ENCODE results near the gene DSG1.
"Not testable (repeated sequence)": the region's sequence is repeated elsewhere in the genome, so short reads cannot be mapped to it uniquely, and the experiment has no call there.

The DSG1 gene

DNA sequence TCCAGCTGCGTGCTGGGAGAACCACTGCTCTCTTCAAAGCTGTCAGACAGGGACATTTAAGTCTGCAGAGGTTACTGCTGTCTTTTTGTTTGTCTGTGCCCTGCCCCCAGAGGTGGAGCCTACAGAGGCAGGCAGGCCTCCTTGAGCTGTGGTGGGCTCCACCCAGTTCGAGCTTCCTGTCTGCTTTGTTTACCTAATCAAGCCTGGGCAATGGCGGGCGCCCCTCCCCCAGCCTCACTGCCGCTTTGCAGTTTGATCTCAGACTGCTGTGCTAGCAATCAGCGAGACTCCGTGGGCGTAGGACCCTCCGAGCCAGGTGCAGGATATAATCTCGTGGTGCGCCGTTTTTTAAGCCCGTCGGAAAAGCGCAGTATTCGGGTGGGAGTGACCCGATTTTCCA is 35.4 kb downstream of the DSG1 start:
- not testable (repeated sequence) for DNase-seq

DNA sequence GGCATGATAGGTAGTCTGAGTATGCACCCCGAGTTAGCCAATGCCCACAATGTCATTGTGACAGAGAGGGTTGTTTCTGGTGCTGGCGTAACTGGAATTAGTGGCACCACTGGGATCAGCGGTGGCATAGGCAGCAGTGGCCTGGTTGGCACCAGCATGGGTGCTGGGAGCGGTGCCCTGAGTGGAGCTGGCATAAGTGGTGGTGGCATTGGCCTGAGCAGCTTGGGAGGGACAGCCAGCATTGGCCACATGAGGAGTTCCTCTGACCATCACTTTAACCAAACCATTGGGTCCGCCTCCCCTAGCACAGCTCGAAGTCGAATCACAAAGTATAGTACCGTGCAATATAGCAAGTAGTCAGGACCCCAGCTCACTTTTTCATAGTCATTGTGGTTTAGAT is 37.0 kb downstream of the DSG1 start:
- DNase-seq: no peak

DNA sequence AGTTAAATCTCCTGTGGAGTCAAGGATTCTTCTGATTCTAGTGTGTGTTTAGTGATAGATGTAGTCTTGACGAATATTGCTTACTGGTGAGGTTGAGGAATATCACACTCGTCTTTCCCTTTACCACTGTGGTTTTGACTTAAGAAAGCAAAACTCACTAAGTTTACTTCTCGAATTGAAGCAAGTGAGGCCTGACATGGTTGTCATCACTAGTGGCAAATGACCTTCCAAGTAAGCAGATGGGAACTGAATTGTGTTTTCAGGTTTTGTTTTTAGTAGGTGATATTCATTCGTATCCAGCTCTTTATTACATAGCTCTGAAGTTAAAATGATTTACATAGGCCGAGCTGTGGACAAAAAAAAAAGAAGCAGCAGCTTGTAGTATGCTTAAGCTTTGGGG is 38.1 kb downstream of the DSG1 start:
- no peak for DNase-seq

DNA sequence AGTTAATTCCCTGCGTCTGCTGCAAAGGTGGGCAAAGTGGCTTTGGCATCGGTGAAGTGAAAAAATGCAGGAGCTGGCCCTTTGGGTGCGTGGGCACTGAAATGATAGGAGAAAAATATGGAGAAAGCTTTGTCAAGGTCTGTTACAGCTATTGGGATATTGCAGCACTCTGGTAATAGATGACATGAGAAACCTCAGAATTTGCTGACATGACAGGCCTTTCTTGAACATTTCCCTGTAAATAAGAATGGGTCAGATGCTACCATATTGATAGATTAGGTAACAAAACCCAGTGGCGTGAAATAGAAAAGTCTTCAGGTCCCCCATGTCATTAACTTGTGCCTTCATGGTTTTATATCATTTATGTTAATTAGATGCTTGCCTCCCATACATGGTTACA is 46.2 kb downstream of the DSG1 start:
- no peak for DNase-seq

DNA sequence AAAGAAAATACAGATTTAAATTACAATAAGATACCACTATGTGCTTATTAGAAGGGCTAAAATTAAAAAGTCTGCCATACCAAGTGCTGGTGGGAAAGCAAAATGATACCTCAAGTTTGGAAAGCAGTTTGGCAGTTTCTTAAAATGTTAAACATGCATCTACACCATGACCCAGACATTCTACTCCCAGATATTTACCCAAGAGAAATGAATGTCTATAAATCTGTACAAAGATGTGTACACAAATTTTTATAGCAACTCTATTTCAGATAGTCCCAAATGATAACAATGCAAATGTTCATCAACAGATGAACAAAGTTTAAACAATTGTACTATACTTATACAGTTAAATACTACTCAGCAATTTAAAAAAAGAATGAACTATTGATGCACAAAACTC is 51.5 kb downstream of the DSG1 start:
- DNase-seq: no peak

DNA sequence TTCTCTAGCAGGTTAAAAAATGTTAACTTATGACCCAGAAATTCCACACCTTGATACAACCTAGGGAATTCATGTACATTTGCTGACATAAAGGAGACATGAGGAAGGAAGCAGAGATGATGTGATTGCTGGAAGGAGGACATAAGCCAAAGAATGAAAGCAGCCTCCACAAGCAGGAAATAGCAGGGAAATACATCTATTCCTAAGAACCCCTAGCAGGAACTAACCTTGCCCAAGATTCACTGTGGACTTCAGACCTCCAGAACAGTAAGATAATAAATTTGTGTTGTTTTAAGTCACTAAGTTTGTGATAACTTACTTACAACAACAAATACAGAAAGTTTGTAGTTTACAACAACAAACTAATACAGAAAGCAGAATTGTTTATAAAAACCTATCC is 54.0 kb downstream of the DSG1 start:
- DNase-seq: no peak

DNA sequence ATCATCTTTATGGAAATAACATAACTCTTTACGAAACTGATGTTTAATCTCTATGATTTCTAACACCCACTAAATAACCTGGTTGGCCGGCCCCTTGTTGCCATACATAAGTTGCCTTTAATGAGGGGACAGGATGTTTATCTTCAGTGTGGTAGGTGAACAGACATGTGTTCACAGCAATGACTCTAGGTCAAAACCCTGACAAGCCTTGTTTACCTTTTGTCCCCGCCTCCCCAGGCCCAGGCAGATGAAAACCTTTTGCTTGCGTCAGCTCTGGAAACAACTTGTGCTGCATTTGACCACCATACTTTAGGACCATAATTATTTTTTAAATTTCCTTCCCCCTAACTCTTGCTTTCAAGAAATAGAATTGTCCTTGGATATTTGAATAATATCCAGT is 55.7 kb downstream of the DSG1 start:
- DNase-seq: no peak

DNA sequence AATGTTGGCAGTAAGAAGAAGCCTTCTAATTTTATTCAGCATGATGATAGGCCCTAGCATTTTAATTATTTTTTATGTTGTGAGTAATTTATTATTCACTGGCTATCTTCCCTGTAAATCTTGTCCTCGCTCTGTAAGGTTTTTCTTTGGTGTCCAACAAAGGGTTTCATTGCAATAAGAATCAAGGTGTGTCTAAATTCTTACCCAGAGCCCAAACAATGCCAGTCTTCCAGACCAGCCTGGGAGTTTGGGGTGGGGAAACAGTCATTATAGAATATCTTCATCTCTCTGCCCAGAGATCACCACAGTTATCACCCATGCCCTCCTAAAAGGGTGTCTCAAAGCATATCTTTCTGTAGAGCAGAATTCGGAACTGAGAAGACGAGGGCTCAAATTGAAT is 58.5 kb downstream of the DSG1 start, which contains the start of gene DSG4:
DSG4 (plus strand) TSS at position 301 of the 400 bp plus-strand sequence. CDS start 135 bp downstream, outside the sequence.
- no peak for DNase-seq

DNA sequence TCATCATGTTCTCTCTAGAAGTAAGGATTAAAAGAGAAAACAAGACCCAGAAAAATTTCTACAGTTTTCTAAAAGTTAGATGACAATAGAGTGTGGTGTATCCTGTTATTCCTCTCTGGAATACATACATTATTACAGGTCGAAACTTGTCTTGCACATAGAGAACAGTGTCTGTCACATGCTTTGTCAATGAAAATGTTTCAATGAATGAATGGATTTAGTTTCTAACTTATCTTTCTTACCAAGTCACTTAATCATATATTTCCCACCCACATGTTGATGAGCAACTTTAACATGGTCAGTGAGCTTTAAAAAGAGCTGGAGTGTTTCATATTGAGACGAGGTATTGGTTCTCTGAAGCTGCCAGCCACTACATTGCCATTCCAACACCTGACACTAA is 63.0 kb downstream of the DSG1 start:
- DNase-seq: no peak

DNA sequence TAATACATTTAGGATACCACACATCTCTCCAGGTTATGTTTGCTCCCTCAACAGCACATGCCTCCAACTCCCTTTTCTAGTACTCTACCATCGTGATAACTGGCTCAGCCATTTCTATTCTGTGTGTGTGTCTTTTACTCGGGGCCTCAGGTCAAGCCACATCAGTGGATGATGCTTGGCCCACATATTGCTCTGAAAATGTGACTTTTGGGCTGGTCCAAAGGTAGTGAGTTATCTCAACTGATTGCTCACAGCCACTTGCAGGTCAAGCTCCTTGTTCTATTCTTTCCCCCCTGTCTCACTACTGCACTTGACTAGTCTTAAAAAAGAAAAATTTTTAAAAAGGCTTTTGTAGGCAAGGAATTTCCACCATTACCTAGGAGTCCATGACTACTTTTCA is 64.1 kb downstream of the DSG1 start:
- DNase-seq: no peak

DNA sequence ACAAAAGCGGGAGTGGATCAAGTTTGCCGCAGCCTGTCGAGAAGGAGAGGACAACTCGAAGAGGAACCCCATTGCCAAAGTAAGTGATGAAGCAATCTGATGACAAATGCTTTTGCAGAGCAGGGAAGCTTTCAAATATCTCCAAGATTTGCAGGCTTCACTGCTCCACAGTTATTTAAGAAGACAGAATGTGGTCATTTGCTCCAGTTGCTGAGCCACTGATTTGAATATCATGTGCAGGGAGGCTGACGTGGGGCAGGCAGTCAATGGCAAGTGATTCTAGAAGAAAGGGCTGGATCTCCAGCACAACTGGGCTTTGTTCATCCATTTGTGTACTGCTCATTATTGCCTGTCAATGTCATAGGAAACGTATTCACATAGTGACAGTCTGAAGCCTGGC is 68.8 kb downstream of the DSG1 start:
- DNase-seq: no peak

DNA sequence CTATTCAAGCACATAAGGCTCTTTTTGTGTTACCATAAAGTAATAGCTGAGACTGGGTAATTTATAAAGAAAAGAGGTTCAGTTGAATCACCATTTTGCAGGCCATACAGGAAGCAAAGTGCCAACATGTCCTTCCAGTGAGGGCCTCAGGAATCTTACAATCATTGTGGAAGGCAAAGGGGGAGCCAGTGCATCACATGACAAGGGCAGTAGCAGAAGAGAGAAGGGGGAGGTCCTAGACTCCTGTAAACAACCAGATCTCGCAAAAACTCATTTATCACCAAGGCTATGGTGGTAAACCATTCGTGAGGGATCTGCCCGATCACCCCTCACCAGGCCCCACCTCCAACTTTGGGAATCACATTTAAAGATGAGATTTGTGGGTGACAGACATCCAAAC is 75.3 kb downstream of the DSG1 start:
- no peak for DNase-seq

DNA sequence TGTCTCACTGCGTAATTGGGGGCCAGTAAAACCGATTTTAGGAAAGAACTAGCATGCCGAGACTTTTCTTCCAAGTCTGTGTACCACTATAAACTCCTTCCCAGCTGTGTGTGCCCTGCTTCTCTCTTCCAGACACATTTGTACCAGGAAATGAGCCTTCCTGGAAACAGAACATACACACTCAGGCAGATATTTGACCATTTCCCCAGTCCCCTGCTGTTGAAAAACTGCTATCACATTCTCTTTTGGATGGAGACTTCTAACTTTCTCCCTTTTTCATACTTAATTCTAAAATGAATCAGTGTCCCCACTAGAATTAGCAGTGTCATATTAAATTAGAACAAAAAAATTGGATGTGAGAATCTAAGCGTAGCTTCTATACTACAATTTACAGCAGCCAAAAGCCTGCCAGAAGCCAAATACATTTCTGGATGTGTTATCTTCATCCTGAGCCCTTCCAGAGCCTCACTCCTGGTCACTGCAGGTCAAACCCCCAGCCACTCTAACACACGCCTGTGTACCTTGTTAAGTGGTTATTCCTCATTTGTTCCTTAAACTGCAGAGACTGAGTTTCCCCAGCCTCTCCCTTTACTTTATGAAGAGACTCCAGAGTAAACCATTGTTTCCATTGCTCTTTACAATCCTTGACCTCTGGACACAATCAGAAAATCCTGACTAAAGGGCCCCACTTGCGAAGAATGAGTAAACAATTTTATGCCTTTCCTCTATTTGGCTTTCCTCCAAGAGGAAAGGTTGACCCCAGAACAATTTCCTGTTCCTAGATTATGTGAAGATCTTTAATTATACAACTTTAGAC is 79.0 kb downstream of the DSG1 start:
- no peak for DNase-seq

DNA sequence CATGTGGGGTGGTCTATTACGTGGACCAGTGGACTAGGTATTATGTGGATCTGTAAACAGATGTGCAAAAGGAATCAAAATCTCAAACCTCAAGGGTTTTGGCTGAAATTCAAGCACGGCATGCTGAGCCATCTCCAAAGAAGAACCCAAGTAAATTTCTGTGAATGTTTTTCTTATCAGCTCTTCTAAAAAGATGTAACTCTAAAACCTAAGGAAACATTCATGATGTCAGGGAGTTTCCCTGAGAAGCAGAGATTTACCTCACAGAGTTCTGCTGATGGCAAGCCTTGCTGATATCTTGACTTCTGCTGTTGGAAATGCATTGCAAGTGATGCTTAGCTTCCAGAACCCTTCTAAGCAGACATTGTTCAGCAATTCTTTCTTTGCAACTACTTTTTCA is 80.2 kb downstream of the DSG1 start:
- DNase-seq: no peak

DNA sequence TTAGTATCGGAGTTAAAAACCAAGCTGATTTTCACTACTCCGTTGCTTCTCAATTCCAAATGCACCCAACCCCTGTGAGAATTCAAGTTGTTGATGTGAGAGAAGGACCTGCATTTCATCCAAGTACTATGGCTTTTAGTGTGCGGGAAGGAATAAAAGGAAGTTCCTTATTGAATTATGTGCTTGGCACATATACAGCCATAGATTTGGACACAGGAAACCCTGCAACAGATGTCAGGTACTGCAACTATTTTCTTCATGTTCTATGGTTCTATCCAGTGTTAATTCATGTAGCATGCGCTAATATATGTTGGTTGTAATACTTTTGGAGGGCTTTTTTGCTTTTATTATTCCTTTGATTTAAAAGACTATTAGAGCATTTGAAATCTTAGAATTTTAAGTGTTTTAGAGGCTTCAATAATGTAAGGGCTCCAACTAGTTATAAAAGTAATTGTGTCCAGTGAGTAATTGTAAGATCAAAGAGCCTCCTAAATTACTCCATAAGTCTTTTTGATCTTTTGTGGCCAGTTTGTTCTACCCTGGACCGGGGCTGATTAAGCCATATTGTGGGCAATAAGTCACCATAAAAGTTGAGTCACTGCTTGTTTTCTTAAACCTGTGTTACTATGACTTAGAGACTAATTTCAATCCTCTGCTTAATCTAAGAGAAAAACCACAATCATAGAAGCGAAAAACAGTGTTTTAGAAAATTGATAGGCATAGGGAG is 81.5 kb downstream of the DSG1 start:
- DNase-seq: no peak

DNA sequence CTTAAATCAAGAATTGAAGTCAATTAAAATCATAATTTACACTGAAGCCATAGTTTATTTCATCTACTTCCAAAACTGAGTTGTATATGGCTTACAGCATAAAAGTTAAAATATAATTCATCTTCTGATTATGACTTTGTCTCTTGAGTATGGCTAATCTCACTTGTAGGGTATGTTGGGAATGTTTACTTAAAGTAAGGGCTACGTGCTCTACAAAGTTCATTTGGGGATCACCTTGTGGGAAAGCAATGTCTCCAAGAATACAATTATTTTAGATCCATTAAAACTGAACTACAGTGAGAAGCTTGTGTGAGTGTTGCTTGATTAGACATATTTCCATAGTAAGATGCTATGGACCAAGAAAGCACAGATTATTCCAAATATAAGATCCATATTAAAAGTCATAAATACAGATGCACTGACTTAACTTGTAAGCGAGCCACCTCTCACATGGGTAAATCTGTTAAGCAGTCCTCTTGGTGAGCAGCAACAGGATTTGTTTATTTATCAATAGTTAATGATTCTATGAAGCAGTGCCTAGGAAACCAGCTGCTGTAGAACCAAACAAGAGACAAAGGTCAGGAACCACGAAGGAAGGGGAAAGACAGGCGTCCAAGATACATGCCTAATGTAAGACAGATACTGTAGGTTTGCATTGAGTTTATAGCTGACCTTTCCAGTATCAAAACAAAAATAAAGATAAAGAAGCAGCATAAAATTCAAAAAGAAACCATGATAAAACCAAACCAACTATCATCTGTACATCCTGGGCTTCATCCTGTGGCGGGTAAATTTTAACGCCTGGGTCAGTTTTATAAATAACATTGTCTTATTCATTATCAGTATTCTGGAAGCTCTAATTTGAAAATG is 83.4 kb downstream of the DSG1 start:
- no peak for DNase-seq

DNA sequence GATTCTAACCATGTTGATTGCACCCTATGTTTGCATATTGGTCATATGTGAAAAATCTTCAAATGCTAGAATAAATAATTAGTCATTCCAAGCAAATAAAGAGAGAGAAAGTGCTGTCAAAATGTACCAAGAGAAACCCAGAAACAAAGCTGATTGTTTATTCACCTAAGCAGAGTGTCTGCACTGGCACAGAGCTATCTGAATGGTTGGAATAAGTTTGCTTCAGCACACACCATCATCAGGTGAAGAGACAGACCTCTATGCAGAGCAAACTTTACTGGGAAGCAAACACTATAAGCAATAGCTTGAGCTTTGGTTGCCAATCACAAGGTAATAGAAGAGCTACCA is 84.0 kb downstream of the DSG1 start:
- DNase-seq: no peak

DNA sequence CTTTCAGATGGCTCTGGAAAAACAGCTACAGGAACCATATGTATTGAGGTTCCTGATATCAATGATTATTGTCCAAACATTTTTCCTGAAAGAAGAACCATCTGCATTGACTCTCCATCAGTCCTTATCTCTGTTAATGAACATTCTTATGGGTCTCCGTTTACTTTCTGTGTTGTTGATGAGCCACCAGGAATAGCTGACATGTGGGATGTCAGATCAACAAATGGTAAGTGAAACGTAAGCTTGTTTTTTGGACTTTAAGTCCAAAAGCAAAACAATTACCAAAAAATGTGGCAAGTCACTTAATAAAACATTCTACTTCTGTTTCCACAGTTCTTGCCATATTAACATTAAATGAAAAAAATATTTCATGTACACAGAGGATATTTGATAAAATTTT is 85.4 kb downstream of the DSG1 start:
- no peak for DNase-seq
